Liver (tissue), 9 donors: ENCODE data around the gene PRKACG. TPM values are rescaled to one million over a fixed set of nuclear protein-coding genes. Genes with fewer than 3 reads are reported as not detected.

Source experiments
- DNase-seq: peaks from one replicate; pipeline ENCODE4 v3.0.0-alpha.2; 2017; ENCODE audit warnings: low spot score
- H3K27ac ChIP-seq, 2 donors: one replicate each; pipeline ENCODE4 v1.7.0; 2013; ENCODE audit warnings: inconsistent platforms in 2 of 2, low read length in 2 of 2, control low read depth in 1 of 2, low read depth in 1 of 2, mild to moderate bottlenecking in 1 of 2
- H3K27me3 ChIP-seq, 4 donors: one replicate each; pipeline versions ENCODE4 v1.6.1 to v1.7.0; 2013; ENCODE audit warnings: low read length in 3 of 4, inconsistent platforms in 1 of 4, mild to moderate bottlenecking in 1 of 4, moderate library complexity in 1 of 4; ENCODE audit not compliant: control insufficient read depth in 4 of 4, insufficient read depth in 4 of 4
- H3K36me3 ChIP-seq, 4 donors: one replicate each; pipeline versions ENCODE4 v1.6.1 to v1.7.0; 2013; ENCODE audit warnings: low read length in 3 of 4, mild to moderate bottlenecking in 3 of 4, low read depth in 1 of 4, moderate library complexity in 1 of 4; ENCODE audit not compliant: control insufficient read depth in 4 of 4, insufficient read depth in 3 of 4
- H3K4me1 ChIP-seq, 4 donors: one replicate each; pipeline versions ENCODE4 v1.6.1 to v1.7.0; 2013; ENCODE audit warnings: low read length in 3 of 4, mild to moderate bottlenecking in 3 of 4, moderate library complexity in 1 of 4; ENCODE audit not compliant: control insufficient read depth in 4 of 4, insufficient read depth in 4 of 4
- H3K4me3 ChIP-seq, 3 donors: one replicate each; pipeline versions ENCODE4 v1.6.1 to v1.7.0; 2013; ENCODE audit warnings: low read length in 3 of 3, control low read depth in 1 of 3, low read depth in 1 of 3, mild to moderate bottlenecking in 1 of 3
- H3K9ac ChIP-seq, 2 donors: one replicate each; pipeline ENCODE4 v1.7.0; 2013; ENCODE audit warnings: low read length in 2 of 2, mild to moderate bottlenecking in 2 of 2, moderate library complexity in 2 of 2, control low read depth in 1 of 2, low read depth in 1 of 2
- H3K9me3 ChIP-seq, 4 donors: one replicate each; pipeline versions ENCODE4 v1.6.1 to v1.7.0; 2013; ENCODE audit warnings: low read length in 3 of 4; ENCODE audit not compliant: control insufficient read depth in 4 of 4
- CTCF ChIP-seq: fragments of 150-350 bp; IDR thresholded peaks from 2 replicates; pipeline ENCODE4 v1.5.1; 2017; ENCODE audit warnings: improper control_type of control experiment, low read depth, low read length; ENCODE audit not compliant: missing input control
- EGR1 ChIP-seq, 2 donors: IDR thresholded peaks; 2 replicates each; pipeline ENCODE4 v1.6.1; 2016 to 2018; ENCODE audit warnings: antibody characterized with exemption in 2 of 2, low read depth in 2 of 2
- FOXA1 ChIP-seq: IDR thresholded peaks from 2 replicates; pipeline ENCODE4 v1.6.1; 2016; ENCODE audit warnings: antibody characterized with exemption
- FOXA2 ChIP-seq: IDR thresholded peaks from 2 replicates; pipeline ENCODE4 v1.6.1; 2016; ENCODE audit warnings: antibody characterized with exemption
- GABPA ChIP-seq, 2 donors: IDR thresholded peaks in 1 of 2; conservative IDR thresholded peaks in 1 of 2; 2 replicates each; pipeline ENCODE4 v1.6.1; 2016; ENCODE audit warnings: antibody characterized with exemption in 2 of 2, mild to moderate bottlenecking in 1 of 2, moderate library complexity in 1 of 2
- HNF4A ChIP-seq, 2 donors: conservative IDR thresholded peaks; 2 replicates each; pipeline ENCODE4 v1.6.1; 2016; ENCODE audit warnings: antibody characterized with exemption in 2 of 2, mild to moderate bottlenecking in 2 of 2
- HNF4G ChIP-seq: IDR thresholded peaks from 2 replicates; pipeline ENCODE4 v1.6.1; 2016; ENCODE audit warnings: antibody characterized with exemption
- JUND ChIP-seq, 2 donors: IDR thresholded peaks; 2 replicates each; pipeline ENCODE4 v1.6.1; 2016; ENCODE audit warnings: antibody characterized with exemption in 2 of 2
- MAX ChIP-seq: IDR thresholded peaks from 2 replicates; pipeline ENCODE4 v1.6.1; 2016; ENCODE audit warnings: antibody characterized with exemption
- NR2F2 ChIP-seq: IDR thresholded peaks from 2 replicates; pipeline ENCODE4 v1.6.1; 2016; ENCODE audit warnings: antibody characterized with exemption
- RAD21 ChIP-seq, 2 donors: IDR thresholded peaks; 2 replicates each; pipeline ENCODE4 v1.6.1; 2016; ENCODE audit warnings: antibody characterized with exemption in 2 of 2, mild to moderate bottlenecking in 2 of 2
- RXRA ChIP-seq, 2 donors: IDR thresholded peaks; 2 replicates each; pipeline ENCODE4 v1.6.1; 2017 to 2018; ENCODE audit warnings: antibody characterized with exemption in 2 of 2, mild to moderate bottlenecking in 1 of 2
- SP1 ChIP-seq: IDR thresholded peaks from 2 replicates; pipeline ENCODE4 v1.6.1; 2018; ENCODE audit warnings: antibody characterized with exemption, mild to moderate bottlenecking
- TAF1 ChIP-seq: conservative IDR thresholded peaks from 2 replicates; pipeline ENCODE4 v1.6.1; 2016; ENCODE audit warnings: antibody characterized with exemption, mild to moderate bottlenecking
- WGBS: extraction: QIAGEN DNeasy Blood & Tissue Kit; methylation state at CpG from one replicate; pipeline ENCODE4 v1.1.7; 2013; 5-methylcytosine and 5-hydroxymethylcytosine counted together
- polyA plus RNA-seq, 2 donors: library from polyadenylated mRNA; stranded (reverse) in 1 of 2; unstranded in 1 of 2; fragments of 200-250 nt in 1 of 2; fragments of >200 nt in 1 of 2; fragmentation: Nextera tagmentation in 1 of 2; extraction: Ambion mirVana in 1 of 2; gene quantifications; one replicate each; pipeline versions ENCODE4 v1.2.1 to v1.2.3, GENCODE V29; 2013 to 2015
- total RNA-seq, 2 donors: library from RNA; depleted of rRNA; stranded (reverse); fragments of >200 nt; gene quantifications; one replicate each; pipeline ENCODE4 v1.2.3, GENCODE V29; 2014
- TF ChIP-seq, protein P1 (sequence below): IDR thresholded peaks from 2 replicates; pipeline ENCODE4 v1.6.1; 2016; ENCODE audit warnings: antibody characterized with exemption
- TF ChIP-seq, protein P2 (sequence below): IDR thresholded peaks from 2 replicates; pipeline ENCODE4 v1.6.1; 2016; ENCODE audit warnings: antibody characterized with exemption
- TF ChIP-seq, protein P3 (sequence below): IDR thresholded peaks from 2 replicates; pipeline ENCODE4 v1.6.1; 2016; ENCODE audit warnings: antibody characterized with exemption, mild to moderate bottlenecking
- donor health status: healthy.
- donor health status: healthy.
- donor health status: healthy.
- donor health status: healthy.
- donor health status: healthy.

Gene PRKACG
- total and polyA plus RNA-seq, 4 donors: not detected

- Histone ChIP-seq H3K36me3 (peaks cover 4 to 13% (median 8%) of the 10 kb centered on the region in 4 donors), H3K4me1 (peaks cover 0 to 3% (median 1%) of the 10 kb centered on the region in 4 donors), H3K9ac (no peak overlapping the region), H3K4me3 (no peak overlapping the region), H3K27me3 (no peaks in the 10 kb centered on the region), H3K27ac (no peak overlapping the region), H3K9me3 (no peaks in the 10 kb centered on the region)
- WGBS: 97% methylated on average over 2 of the region's 2 CpGs
- no peak for TF ChIP-seq NR2F2
- TF ChIP-seq FOXA2: no peak
- no peak for TF ChIP-seq HNF4G
- TF ChIP-seq, protein P1, sequence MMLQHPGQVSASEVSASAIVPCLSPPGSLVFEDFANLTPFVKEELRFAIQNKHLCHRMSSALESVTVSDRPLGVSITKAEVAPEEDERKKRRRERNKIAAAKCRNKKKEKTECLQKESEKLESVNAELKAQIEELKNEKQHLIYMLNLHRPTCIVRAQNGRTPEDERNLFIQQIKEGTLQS: no peak
- no peak for TF ChIP-seq SP1
- no peak for TF ChIP-seq TAF1
- TF ChIP-seq RAD21 (IDR thresholded peaks at IDR 0.05): no peak
- no peak for TF ChIP-seq JUND (IDR thresholded peaks at IDR 0.05)
- TF ChIP-seq HNF4A (conservative IDR thresholded peaks at IDR 0.05): no peak
- TF ChIP-seq, protein P2, sequence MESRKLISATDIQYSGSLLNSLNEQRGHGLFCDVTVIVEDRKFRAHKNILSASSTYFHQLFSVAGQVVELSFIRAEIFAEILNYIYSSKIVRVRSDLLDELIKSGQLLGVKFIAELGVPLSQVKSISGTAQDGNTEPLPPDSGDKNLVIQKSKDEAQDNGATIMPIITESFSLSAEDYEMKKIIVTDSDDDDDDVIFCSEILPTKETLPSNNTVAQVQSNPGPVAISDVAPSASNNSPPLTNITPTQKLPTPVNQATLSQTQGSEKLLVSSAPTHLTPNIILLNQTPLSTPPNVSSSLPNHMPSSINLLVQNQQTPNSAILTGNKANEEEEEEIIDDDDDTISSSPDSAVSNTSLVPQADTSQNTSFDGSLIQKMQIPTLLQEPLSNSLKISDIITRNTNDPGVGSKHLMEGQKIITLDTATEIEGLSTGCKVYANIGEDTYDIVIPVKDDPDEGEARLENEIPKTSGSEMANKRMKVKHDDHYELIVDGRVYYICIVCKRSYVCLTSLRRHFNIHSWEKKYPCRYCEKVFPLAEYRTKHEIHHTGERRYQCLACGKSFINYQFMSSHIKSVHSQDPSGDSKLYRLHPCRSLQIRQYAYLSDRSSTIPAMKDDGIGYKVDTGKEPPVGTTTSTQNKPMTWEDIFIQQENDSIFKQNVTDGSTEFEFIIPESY: no peak
- TF ChIP-seq GABPA (IDR thresholded peaks at IDR 0.05 in 1 of 2, conservative IDR thresholded peaks at IDR 0.05 in 1 of 2): no peak
- TF ChIP-seq RXRA (IDR thresholded peaks at IDR 0.05): no peak
- TF ChIP-seq, protein P3, sequence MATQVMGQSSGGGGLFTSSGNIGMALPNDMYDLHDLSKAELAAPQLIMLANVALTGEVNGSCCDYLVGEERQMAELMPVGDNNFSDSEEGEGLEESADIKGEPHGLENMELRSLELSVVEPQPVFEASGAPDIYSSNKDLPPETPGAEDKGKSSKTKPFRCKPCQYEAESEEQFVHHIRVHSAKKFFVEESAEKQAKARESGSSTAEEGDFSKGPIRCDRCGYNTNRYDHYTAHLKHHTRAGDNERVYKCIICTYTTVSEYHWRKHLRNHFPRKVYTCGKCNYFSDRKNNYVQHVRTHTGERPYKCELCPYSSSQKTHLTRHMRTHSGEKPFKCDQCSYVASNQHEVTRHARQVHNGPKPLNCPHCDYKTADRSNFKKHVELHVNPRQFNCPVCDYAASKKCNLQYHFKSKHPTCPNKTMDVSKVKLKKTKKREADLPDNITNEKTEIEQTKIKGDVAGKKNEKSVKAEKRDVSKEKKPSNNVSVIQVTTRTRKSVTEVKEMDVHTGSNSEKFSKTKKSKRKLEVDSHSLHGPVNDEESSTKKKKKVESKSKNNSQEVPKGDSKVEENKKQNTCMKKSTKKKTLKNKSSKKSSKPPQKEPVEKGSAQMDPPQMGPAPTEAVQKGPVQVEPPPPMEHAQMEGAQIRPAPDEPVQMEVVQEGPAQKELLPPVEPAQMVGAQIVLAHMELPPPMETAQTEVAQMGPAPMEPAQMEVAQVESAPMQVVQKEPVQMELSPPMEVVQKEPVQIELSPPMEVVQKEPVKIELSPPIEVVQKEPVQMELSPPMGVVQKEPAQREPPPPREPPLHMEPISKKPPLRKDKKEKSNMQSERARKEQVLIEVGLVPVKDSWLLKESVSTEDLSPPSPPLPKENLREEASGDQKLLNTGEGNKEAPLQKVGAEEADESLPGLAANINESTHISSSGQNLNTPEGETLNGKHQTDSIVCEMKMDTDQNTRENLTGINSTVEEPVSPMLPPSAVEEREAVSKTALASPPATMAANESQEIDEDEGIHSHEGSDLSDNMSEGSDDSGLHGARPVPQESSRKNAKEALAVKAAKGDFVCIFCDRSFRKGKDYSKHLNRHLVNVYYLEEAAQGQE: no peak
- no peak for TF ChIP-seq EGR1 (IDR thresholded peaks at IDR 0.05; ENCODE audit: low read depth in 2 of 2)
- no peak for DNase-seq
Observed at GRCh38 chr9:69058101-69058500, 44.2 kb upstream of the PRKACG start.

DNA sequence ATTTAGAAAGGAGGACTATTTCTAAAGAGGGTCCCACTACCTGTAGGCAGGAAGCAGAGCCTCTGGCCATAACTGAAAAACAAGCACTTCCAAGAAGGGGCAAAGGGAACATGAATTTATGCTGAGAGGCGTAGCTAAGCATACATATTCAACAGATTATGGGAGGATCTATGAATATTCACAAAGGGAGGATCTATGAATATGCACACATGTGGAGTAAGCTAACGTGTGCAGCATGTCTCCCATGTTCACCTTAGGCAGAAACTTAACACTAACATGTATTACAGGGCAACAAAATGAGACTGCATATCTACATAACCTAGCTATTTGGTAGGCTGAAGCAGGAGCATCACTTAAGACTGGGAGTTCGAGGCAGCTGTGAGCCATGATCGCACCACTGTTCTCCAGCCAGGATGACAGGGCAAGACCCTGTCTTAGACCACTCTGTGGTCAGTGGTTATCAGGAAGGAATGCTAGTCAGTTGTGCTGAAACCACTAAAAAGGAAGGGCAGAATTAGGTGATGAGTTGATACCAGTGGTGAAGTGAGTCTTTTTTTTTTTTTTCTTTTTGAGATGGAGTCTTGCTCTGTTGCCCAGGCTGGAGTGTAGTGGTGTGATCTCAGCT lies 42.4 kb upstream of the PRKACG start:
- H3K36me3 ChIP-seq: peaks cover 4 to 13% (median 8%) of the 10 kb centered on the region in 4 donors
- TF ChIP-seq GABPA (IDR thresholded peaks at IDR 0.05 in 1 of 2, conservative IDR thresholded peaks at IDR 0.05 in 1 of 2): no peak
- no peak for TF ChIP-seq HNF4G
- TF ChIP-seq, protein P3: no peak
- TF ChIP-seq JUND (IDR thresholded peaks at IDR 0.05): no peak
- no peak for TF ChIP-seq CTCF
- TF ChIP-seq RAD21 (IDR thresholded peaks at IDR 0.05): no peak
- no peak for TF ChIP-seq SP1
- no peak for TF ChIP-seq RXRA (IDR thresholded peaks at IDR 0.05)
- no peak for TF ChIP-seq FOXA1
- TF ChIP-seq MAX: no peak
- TF ChIP-seq FOXA2: no peak
- no peak for TF ChIP-seq HNF4A (conservative IDR thresholded peaks at IDR 0.05)
- TF ChIP-seq EGR1 (IDR thresholded peaks at IDR 0.05; ENCODE audit: low read depth in 2 of 2): no peak
- TF ChIP-seq NR2F2: no peak
- H3K4me3 ChIP-seq: no peak overlapping the region
- H3K4me1 ChIP-seq: peaks cover 0 to 3% (median 1%) of the 10 kb centered on the region in 4 donors
- H3K9ac ChIP-seq: no peak overlapping the region
- H3K9me3 ChIP-seq: no peaks in the 10 kb centered on the region
- 97% methylated on average over 4 of the region's 4 CpGs for WGBS
- no peaks in the 10 kb centered on the region for H3K27me3 ChIP-seq
- H3K27ac ChIP-seq: no peak overlapping the region
- DNase-seq: no peak
